Measurements from ENCODE around the gene IKBKE.

The IKBKE gene

GRCh38 chr1:206446688-206447421 is 23.4 kb upstream of the IKBKE start:
- peaks cover 9% of the 10 kb centered on the region for H3K4me1 ChIP-seq (ENCODE audit: insufficient read depth, insufficient read length)
- no peak for DNase-seq (ENCODE audit: low read depth, low spot score)
- H3K9me3 ChIP-seq (ENCODE audit: insufficient read depth, low read length) = no peaks in the 10 kb centered on the region
- no peak overlapping the region for H3K4me3 ChIP-seq (ENCODE audit: insufficient read length, low read depth)
- H3K27me3 ChIP-seq (ENCODE audit: insufficient read depth, insufficient read length) = no peaks in the 10 kb centered on the region
- no peak overlapping the region for H3K9ac ChIP-seq (ENCODE audit: insufficient read length, low read depth)
- peaks cover 62% of the 10 kb centered on the region for H3K36me3 ChIP-seq (ENCODE audit: insufficient read depth, insufficient read length, low read length)
- TF ChIP-seq ZNF274 (IDR thresholded peaks at IDR 0.05; ENCODE audit: low read depth, low read length) = no peak
- no peak for TF ChIP-seq YY1 (IDR thresholded peaks at IDR 0.05; ENCODE audit: insufficient read depth, insufficient read length)
- no peak for TF ChIP-seq SUZ12 (IDR thresholded peaks at IDR 0.05; ENCODE audit: extremely low read depth, insufficient read depth, insufficient read length)

- Histone ChIP-seq H3K9ac (ENCODE audit: insufficient read length, low read depth) (no peak overlapping the region), H3K4me3 (ENCODE audit: insufficient read length, low read depth) (no peak overlapping the region), H3K36me3 (ENCODE audit: insufficient read depth, insufficient read length, low read length) (peaks cover 57% of the 10 kb centered on the region), H3K27me3 (ENCODE audit: insufficient read depth, insufficient read length) (no peaks in the 10 kb centered on the region), H3K4me1 (ENCODE audit: insufficient read depth, insufficient read length) (peaks cover 9% of the 10 kb centered on the region), H3K9me3 (ENCODE audit: insufficient read depth, low read length) (no peaks in the 10 kb centered on the region)
- TF ChIP-seq SUZ12 (IDR thresholded peaks at IDR 0.05; ENCODE audit: extremely low read depth, insufficient read depth, insufficient read length) (no peak), ZNF274 (IDR thresholded peaks at IDR 0.05; ENCODE audit: low read depth, low read length) (no peak), YY1 (IDR thresholded peaks at IDR 0.05; ENCODE audit: insufficient read depth, insufficient read length) (no peak)
- no peak for DNase-seq (ENCODE audit: low read depth, low spot score)
Observed at GRCh38 chr1:206447422-206447765, 22.9 kb upstream of the IKBKE start.

GRCh38 chr1:206447792-206448191 is 22.5 kb upstream of the IKBKE start:
- Histone ChIP-seq H3K4me3 (ENCODE audit: insufficient read length, low read depth) (no peak overlapping the region), H3K9me3 (ENCODE audit: insufficient read depth, low read length) (no peaks in the 10 kb centered on the region), H3K36me3 (ENCODE audit: insufficient read depth, insufficient read length, low read length) (peaks cover 58% of the 10 kb centered on the region), H3K9ac (ENCODE audit: insufficient read length, low read depth) (no peak overlapping the region), H3K4me1 (ENCODE audit: insufficient read depth, insufficient read length) (peaks cover 9% of the 10 kb centered on the region), H3K27me3 (ENCODE audit: insufficient read depth, insufficient read length) (no peaks in the 10 kb centered on the region)
- TF ChIP-seq YY1 (IDR thresholded peaks at IDR 0.05; ENCODE audit: insufficient read depth, insufficient read length) (no peak), SUZ12 (IDR thresholded peaks at IDR 0.05; ENCODE audit: extremely low read depth, insufficient read depth, insufficient read length) (no peak), ZNF274 (IDR thresholded peaks at IDR 0.05; ENCODE audit: low read depth, low read length) (no peak)
- DNase-seq (ENCODE audit: low read depth, low spot score) = no peak

DNA sequence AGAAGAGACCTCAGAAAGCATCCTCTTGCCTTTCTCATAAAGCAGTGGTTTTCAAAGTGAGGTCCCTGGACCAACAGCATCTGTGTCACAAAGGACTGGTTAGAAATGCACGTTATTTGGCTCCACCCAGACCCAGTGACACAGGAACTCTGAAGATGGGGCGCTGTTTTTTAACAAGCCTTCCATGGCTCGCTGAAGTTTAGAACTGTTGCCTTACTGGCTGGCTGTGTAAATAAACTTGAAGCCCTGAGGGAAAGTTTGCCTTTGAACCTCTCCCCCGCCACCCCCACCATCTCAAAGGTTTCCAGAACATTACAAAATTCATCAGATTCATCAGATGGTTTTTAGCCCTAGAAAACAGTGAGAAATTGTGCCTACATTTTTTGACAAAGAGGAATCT is 21.8 kb upstream of the IKBKE start:
- no peaks in the 10 kb centered on the region for H3K27me3 ChIP-seq (ENCODE audit: insufficient read depth, insufficient read length)
- peaks cover 64% of the 10 kb centered on the region for H3K36me3 ChIP-seq (ENCODE audit: insufficient read depth, insufficient read length, low read length)
- no peak for DNase-seq (ENCODE audit: low read depth, low spot score)
- peaks cover 9% of the 10 kb centered on the region for H3K4me1 ChIP-seq (ENCODE audit: insufficient read depth, insufficient read length)
- no peak overlapping the region for H3K4me3 ChIP-seq (ENCODE audit: insufficient read length, low read depth)
- H3K9ac ChIP-seq (ENCODE audit: insufficient read length, low read depth) = no peak overlapping the region
- no peaks in the 10 kb centered on the region for H3K9me3 ChIP-seq (ENCODE audit: insufficient read depth, low read length)
- TF ChIP-seq ZNF274 (IDR thresholded peaks at IDR 0.05; ENCODE audit: low read depth, low read length) (no peak), SUZ12 (IDR thresholded peaks at IDR 0.05; ENCODE audit: extremely low read depth, insufficient read depth, insufficient read length) (no peak), YY1 (IDR thresholded peaks at IDR 0.05; ENCODE audit: insufficient read depth, insufficient read length) (no peak)

- H3K9ac ChIP-seq (ENCODE audit: insufficient read length, low read depth) = no peak overlapping the region
- H3K36me3 ChIP-seq (ENCODE audit: insufficient read depth, insufficient read length, low read length) = peaks cover 71% of the 10 kb centered on the region
- TF ChIP-seq SUZ12 (IDR thresholded peaks at IDR 0.05; ENCODE audit: extremely low read depth, insufficient read depth, insufficient read length) (no peak), YY1 (IDR thresholded peaks at IDR 0.05; ENCODE audit: insufficient read depth, insufficient read length) (no peak), ZNF274 (IDR thresholded peaks at IDR 0.05; ENCODE audit: low read depth, low read length) (no peak)
- no peaks in the 10 kb centered on the region for H3K9me3 ChIP-seq (ENCODE audit: insufficient read depth, low read length)
- no peaks in the 10 kb centered on the region for H3K27me3 ChIP-seq (ENCODE audit: insufficient read depth, insufficient read length)
- no peak for DNase-seq (ENCODE audit: low read depth, low spot score)
- H3K4me3 ChIP-seq (ENCODE audit: insufficient read length, low read depth) = no peak overlapping the region
- peaks cover 9% of the 10 kb centered on the region for H3K4me1 ChIP-seq (ENCODE audit: insufficient read depth, insufficient read length)
Observed at GRCh38 chr1:206449565-206449964, 20.7 kb upstream of the IKBKE start.

- Histone ChIP-seq H3K9me3 (ENCODE audit: insufficient read depth, low read length) (no peaks in the 10 kb centered on the region), H3K36me3 (ENCODE audit: insufficient read depth, insufficient read length, low read length) (peaks cover 72% of the 10 kb centered on the region), H3K9ac (ENCODE audit: insufficient read length, low read depth) (peak overlapping the region; percentile 37), H3K4me1 (ENCODE audit: insufficient read depth, insufficient read length) (peaks cover 15% of the 10 kb centered on the region), H3K27me3 (ENCODE audit: insufficient read depth, insufficient read length) (no peaks in the 10 kb centered on the region), H3K4me3 (ENCODE audit: insufficient read length, low read depth) (no peak overlapping the region)
- TF ChIP-seq SUZ12 (IDR thresholded peaks at IDR 0.05; ENCODE audit: extremely low read depth, insufficient read depth, insufficient read length) (no peak), ZNF274 (IDR thresholded peaks at IDR 0.05; ENCODE audit: low read depth, low read length) (no peak), YY1 (IDR thresholded peaks at IDR 0.05; ENCODE audit: insufficient read depth, insufficient read length) (no peak)
- no peak for DNase-seq (ENCODE audit: low read depth, low spot score)
Observed at GRCh38 chr1:206450281-206450680, 20.0 kb upstream of the IKBKE start.

- Histone ChIP-seq H3K4me1 (ENCODE audit: insufficient read depth, insufficient read length) (peaks cover 16% of the 10 kb centered on the region), H3K27me3 (ENCODE audit: insufficient read depth, insufficient read length) (no peaks in the 10 kb centered on the region), H3K36me3 (ENCODE audit: insufficient read depth, insufficient read length, low read length) (peaks cover 71% of the 10 kb centered on the region), H3K4me3 (ENCODE audit: insufficient read length, low read depth) (no peak overlapping the region), H3K9me3 (ENCODE audit: insufficient read depth, low read length) (no peaks in the 10 kb centered on the region), H3K9ac (ENCODE audit: insufficient read length, low read depth) (no peak overlapping the region)
- TF ChIP-seq ZNF274 (IDR thresholded peaks at IDR 0.05; ENCODE audit: low read depth, low read length) = no peak
- no peak for TF ChIP-seq SUZ12 (IDR thresholded peaks at IDR 0.05; ENCODE audit: extremely low read depth, insufficient read depth, insufficient read length)
- TF ChIP-seq YY1 (IDR thresholded peaks at IDR 0.05; ENCODE audit: insufficient read depth, insufficient read length) = no peak
- DNase-seq (ENCODE audit: low read depth, low spot score) = no peak
Observed at GRCh38 chr1:206451134-206451686, 19.1 kb upstream of the IKBKE start.

All from NT2/D1 (cell line).